HEK293 (cell line): ENCODE results near the gene MAP3K20.

Experiments used
- CTCF ChIA-PET: fragments of 350-600 bp; formaldehyde crosslinking; extraction: SDS; loops from one replicate; lab custom pipeline; 2021; ENCODE audit warnings: antibody characterized with exemption; lab: Yijun Ruan, JAX
- POLR2A ChIA-PET: fragments of 300-600 bp; formaldehyde crosslinking; extraction: SDS; loops from one replicate; lab custom pipeline; 2020; ENCODE audit warnings: antibody characterized with exemption, inconsistent platforms; lab: Yijun Ruan, JAX
- H3K27ac ChIP-seq: fragments of 200-500 bp; sonication (Bioruptor generic); 2 replicates; pipeline ENCODE4 v1.5.1; 2014; ENCODE audit warnings: low read depth, low read length, control low read depth, inconsistent platforms; ENCODE audit errors: extremely low read depth
- H3K36me3 ChIP-seq, 2 experiments: fragments of 200-500 bp in 1 of 2; sonication (Bioruptor generic) in 1 of 2; 1 replicate in 1 of 2; 2 replicates in 1 of 2; pipeline ENCODE4 v1.5.1; 2014 to 2017; ENCODE audit warnings: inconsistent platforms in 2 of 2, low read length in 2 of 2; ENCODE audit not compliant: control insufficient read depth in 2 of 2, insufficient read depth in 1 of 2
- H3K4me1 ChIP-seq: fragments of 200-500 bp; sonication (Bioruptor generic); 2 replicates; pipeline ENCODE4 v1.5.1; 2014; ENCODE audit warnings: mild to moderate bottlenecking, low read length, inconsistent platforms; ENCODE audit not compliant: control insufficient read depth, insufficient read depth
- H3K4me3 ChIP-seq: 2 replicates; pipeline ENCODE4 v1.5.1; 2011; ENCODE audit warnings: low read depth, mild to moderate bottlenecking, control low read depth, low read length, moderate library complexity
- H3K9me3 ChIP-seq: fragments of 200-500 bp; sonication (Bioruptor generic); 2 replicates; pipeline ENCODE4 v1.5.1; 2014; ENCODE audit warnings: low read depth, low read length, inconsistent platforms; ENCODE audit not compliant: control insufficient read depth, insufficient read depth
- IKZF3 ChIP-seq: fragments of 450-650 bp; IDR thresholded peaks from 2 replicates; pipeline ENCODE4 v1.5.0; 2018; ENCODE audit warnings: missing biosample characterization, mild to moderate bottlenecking, missing genetic modification characterization, moderate library complexity
- SETDB1 ChIP-seq: IDR thresholded peaks from one replicate; pipeline ENCODE4 v1.6.1; 2017; ENCODE audit warnings: mild to moderate bottlenecking, low read length, moderate library complexity, mixed read lengths; ENCODE audit not compliant: insufficient read length
- ZNF138 ChIP-seq: fragments of 450-650 bp; formaldehyde crosslinking; IDR thresholded peaks from 2 replicates; pipeline ENCODE4 v1.5.1; 2016; ENCODE audit warnings: missing biosample characterization, missing genetic modification characterization, borderline replicate concordance
- ZNF266 ChIP-seq: fragments of 450-650 bp; formaldehyde crosslinking; IDR thresholded peaks from 2 replicates; pipeline ENCODE4 v1.5.1; 2016; ENCODE audit warnings: missing biosample characterization, missing genetic modification characterization, low read depth
- ZNF37A ChIP-seq: fragments of 450-650 bp; IDR thresholded peaks from 2 replicates; pipeline ENCODE4 v1.5.1; 2018; ENCODE audit warnings: missing biosample characterization, missing genetic modification characterization
- ZNF548 ChIP-seq: fragments of 450-650 bp; formaldehyde crosslinking; IDR thresholded peaks from 2 replicates; pipeline ENCODE4 v1.5.1; 2016; ENCODE audit warnings: missing biosample characterization, missing genetic modification characterization
- ZNF776 ChIP-seq: fragments of 450-650 bp; formaldehyde crosslinking; IDR thresholded peaks from 2 replicates; pipeline ENCODE4 v1.5.0; 2017; ENCODE audit warnings: missing biosample characterization, missing genetic modification characterization, borderline replicate concordance
- TF ChIP-seq, protein P1 (sequence below): fragments of 450-650 bp; formaldehyde crosslinking; IDR thresholded peaks from 2 replicates; pipeline ENCODE4 v1.5.1; 2016; ENCODE audit warnings: missing biosample characterization, missing genetic modification characterization
- TF ChIP-seq, protein P2 (sequence below): fragments of 450-650 bp; IDR thresholded peaks from 2 replicates; pipeline ENCODE4 v1.5.1; 2018; ENCODE audit warnings: missing biosample characterization, mild to moderate bottlenecking, missing genetic modification characterization
- TF ChIP-seq, protein P3 (sequence below): fragments of 450-650 bp; formaldehyde crosslinking; IDR thresholded peaks from 2 replicates; pipeline ENCODE4 v1.5.1; 2016; ENCODE audit warnings: missing biosample characterization, missing genetic modification characterization
- TF ChIP-seq, protein P4 (sequence below): fragments of 450-650 bp; formaldehyde crosslinking; IDR thresholded peaks from 2 replicates; pipeline ENCODE4 v1.5.1; 2016; ENCODE audit warnings: missing biosample characterization, missing genetic modification characterization, borderline replicate concordance
- TF ChIP-seq, protein P5 (sequence below): fragments of 450-650 bp; formaldehyde crosslinking; IDR thresholded peaks from 2 replicates; pipeline ENCODE4 v1.5.1; 2016; ENCODE audit warnings: missing biosample characterization, missing genetic modification characterization
- TF ChIP-seq, protein P6 (sequence below): fragments of 450-650 bp; formaldehyde crosslinking; IDR thresholded peaks from 2 replicates; pipeline ENCODE4 v1.5.1; 2016; ENCODE audit warnings: missing biosample characterization, missing genetic modification characterization

Gene MAP3K20

DNA sequence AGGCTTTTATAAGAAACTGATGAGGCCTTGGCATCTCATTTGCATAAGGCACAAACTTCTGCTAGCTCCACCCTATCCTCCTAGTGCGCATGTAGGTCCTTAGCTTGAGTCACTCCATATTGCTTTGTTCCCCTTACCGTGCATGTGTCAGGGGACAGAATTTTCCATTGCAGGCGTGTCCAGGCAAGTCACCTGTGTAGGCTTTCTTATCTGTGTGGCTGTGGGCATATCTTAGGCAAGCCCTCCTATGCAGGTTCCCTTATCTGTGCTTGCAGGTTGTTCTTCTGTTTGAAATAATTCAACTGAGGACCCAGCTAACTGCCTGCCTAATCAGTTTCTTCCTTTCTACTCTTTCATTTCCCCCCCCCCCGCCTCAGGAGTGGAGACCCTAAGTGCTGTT, 215.8 kb downstream of the MAP3K20 start:
- ChIA-PET POLR2A (no interaction called here), CTCF (interaction anchor here (0.6 kb wide), 1 partner anchor 1327 kb away, joined by 3 read pairs; no protein-coding TSS in a partner anchor)
- H3K36me3 ChIP-seq: no peaks in the 10 kb centered on the region
- no peak overlapping the region for H3K27ac ChIP-seq
- H3K9me3 ChIP-seq: no peaks in the 10 kb centered on the region
- TF ChIP-seq, protein P1, sequence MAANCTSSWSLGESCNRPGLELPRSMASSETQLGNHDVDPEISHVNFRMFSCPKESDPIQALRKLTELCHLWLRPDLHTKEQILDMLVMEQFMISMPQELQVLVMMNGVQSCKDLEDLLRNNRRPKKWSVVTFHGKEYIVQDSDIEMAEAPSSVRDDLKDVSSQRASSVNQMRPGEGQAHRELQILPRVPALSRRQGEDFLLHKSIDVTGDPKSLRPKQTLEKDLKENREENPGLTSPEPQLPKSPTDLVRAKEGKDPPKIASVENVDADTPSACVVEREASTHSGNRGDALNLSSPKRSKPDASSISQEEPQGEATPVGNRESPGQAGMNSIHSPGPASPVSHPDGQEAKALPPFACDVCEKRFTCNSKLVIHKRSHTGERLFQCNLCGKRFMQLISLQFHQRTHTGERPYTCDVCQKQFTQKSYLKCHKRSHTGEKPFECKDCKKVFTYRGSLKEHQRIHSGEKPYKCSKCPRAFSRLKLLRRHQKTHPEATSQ: no peak
- TF ChIP-seq ZNF548 (tag by site-specific recombination) (no peak), SETDB1 (peak; percentile 37), IKZF3 (tag by site-specific recombination) (no peak)
- TF ChIP-seq, protein P2, sequence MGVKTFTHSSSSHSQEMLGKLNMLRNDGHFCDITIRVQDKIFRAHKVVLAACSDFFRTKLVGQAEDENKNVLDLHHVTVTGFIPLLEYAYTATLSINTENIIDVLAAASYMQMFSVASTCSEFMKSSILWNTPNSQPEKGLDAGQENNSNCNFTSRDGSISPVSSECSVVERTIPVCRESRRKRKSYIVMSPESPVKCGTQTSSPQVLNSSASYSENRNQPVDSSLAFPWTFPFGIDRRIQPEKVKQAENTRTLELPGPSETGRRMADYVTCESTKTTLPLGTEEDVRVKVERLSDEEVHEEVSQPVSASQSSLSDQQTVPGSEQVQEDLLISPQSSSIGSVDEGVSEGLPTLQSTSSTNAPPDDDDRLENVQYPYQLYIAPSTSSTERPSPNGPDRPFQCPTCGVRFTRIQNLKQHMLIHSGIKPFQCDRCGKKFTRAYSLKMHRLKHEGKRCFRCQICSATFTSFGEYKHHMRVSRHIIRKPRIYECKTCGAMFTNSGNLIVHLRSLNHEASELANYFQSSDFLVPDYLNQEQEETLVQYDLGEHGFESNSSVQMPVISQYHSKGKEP (tag by site-specific recombination): no peak
- no peak overlapping the region for H3K4me3 ChIP-seq
- H3K4me1 ChIP-seq: no peaks in the 10 kb centered on the region

DNA sequence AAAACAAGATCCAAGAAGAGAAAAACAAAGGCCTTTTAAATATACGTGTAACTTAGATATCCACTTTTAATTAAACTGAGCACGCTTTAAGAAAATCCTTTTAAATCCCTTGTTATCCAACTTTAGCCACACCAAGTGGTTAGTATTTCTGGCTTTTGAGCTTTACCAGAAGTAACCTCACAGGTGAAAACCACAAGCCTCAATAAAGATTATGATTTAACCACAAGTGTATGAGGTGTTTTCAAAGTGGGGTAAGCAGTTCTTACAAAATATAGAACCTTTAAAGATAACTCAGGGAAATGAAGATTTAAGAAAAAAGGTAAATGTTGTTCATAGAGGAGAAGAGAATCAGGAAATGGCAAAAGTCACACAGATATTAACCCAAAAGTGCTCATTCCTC, 220.6 kb downstream of the MAP3K20 start:
- Histone ChIP-seq H3K27ac (no peak overlapping the region), H3K4me1 (no peaks in the 10 kb centered on the region), H3K36me3 (no peaks in the 10 kb centered on the region)
- CTCF ChIA-PET: no interaction called here
- TF ChIP-seq, protein P3, sequence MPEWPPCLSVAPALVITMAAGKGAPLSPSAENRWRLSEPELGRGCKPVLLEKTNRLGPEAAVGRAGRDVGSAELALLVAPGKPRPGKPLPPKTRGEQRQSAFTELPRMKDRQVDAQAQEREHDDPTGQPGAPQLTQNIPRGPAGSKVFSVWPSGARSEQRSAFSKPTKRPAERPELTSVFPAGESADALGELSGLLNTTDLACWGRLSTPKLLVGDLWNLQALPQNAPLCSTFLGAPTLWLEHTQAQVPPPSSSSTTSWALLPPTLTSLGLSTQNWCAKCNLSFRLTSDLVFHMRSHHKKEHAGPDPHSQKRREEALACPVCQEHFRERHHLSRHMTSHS (tag by site-specific recombination): no peak
- TF ChIP-seq, protein P4, sequence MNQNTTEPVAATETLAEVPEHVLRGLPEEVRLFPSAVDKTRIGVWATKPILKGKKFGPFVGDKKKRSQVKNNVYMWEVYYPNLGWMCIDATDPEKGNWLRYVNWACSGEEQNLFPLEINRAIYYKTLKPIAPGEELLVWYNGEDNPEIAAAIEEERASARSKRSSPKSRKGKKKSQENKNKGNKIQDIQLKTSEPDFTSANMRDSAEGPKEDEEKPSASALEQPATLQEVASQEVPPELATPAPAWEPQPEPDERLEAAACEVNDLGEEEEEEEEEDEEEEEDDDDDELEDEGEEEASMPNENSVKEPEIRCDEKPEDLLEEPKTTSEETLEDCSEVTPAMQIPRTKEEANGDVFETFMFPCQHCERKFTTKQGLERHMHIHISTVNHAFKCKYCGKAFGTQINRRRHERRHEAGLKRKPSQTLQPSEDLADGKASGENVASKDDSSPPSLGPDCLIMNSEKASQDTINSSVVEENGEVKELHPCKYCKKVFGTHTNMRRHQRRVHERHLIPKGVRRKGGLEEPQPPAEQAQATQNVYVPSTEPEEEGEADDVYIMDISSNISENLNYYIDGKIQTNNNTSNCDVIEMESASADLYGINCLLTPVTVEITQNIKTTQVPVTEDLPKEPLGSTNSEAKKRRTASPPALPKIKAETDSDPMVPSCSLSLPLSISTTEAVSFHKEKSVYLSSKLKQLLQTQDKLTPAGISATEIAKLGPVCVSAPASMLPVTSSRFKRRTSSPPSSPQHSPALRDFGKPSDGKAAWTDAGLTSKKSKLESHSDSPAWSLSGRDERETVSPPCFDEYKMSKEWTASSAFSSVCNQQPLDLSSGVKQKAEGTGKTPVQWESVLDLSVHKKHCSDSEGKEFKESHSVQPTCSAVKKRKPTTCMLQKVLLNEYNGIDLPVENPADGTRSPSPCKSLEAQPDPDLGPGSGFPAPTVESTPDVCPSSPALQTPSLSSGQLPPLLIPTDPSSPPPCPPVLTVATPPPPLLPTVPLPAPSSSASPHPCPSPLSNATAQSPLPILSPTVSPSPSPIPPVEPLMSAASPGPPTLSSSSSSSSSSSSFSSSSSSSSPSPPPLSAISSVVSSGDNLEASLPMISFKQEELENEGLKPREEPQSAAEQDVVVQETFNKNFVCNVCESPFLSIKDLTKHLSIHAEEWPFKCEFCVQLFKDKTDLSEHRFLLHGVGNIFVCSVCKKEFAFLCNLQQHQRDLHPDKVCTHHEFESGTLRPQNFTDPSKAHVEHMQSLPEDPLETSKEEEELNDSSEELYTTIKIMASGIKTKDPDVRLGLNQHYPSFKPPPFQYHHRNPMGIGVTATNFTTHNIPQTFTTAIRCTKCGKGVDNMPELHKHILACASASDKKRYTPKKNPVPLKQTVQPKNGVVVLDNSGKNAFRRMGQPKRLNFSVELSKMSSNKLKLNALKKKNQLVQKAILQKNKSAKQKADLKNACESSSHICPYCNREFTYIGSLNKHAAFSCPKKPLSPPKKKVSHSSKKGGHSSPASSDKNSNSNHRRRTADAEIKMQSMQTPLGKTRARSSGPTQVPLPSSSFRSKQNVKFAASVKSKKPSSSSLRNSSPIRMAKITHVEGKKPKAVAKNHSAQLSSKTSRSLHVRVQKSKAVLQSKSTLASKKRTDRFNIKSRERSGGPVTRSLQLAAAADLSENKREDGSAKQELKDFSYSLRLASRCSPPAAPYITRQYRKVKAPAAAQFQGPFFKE (tag by site-specific recombination): no peak
- TF ChIP-seq, protein P5, sequence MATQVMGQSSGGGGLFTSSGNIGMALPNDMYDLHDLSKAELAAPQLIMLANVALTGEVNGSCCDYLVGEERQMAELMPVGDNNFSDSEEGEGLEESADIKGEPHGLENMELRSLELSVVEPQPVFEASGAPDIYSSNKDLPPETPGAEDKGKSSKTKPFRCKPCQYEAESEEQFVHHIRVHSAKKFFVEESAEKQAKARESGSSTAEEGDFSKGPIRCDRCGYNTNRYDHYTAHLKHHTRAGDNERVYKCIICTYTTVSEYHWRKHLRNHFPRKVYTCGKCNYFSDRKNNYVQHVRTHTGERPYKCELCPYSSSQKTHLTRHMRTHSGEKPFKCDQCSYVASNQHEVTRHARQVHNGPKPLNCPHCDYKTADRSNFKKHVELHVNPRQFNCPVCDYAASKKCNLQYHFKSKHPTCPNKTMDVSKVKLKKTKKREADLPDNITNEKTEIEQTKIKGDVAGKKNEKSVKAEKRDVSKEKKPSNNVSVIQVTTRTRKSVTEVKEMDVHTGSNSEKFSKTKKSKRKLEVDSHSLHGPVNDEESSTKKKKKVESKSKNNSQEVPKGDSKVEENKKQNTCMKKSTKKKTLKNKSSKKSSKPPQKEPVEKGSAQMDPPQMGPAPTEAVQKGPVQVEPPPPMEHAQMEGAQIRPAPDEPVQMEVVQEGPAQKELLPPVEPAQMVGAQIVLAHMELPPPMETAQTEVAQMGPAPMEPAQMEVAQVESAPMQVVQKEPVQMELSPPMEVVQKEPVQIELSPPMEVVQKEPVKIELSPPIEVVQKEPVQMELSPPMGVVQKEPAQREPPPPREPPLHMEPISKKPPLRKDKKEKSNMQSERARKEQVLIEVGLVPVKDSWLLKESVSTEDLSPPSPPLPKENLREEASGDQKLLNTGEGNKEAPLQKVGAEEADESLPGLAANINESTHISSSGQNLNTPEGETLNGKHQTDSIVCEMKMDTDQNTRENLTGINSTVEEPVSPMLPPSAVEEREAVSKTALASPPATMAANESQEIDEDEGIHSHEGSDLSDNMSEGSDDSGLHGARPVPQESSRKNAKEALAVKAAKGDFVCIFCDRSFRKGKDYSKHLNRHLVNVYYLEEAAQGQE (tag by site-specific recombination): no peak
- TF ChIP-seq, protein P6, sequence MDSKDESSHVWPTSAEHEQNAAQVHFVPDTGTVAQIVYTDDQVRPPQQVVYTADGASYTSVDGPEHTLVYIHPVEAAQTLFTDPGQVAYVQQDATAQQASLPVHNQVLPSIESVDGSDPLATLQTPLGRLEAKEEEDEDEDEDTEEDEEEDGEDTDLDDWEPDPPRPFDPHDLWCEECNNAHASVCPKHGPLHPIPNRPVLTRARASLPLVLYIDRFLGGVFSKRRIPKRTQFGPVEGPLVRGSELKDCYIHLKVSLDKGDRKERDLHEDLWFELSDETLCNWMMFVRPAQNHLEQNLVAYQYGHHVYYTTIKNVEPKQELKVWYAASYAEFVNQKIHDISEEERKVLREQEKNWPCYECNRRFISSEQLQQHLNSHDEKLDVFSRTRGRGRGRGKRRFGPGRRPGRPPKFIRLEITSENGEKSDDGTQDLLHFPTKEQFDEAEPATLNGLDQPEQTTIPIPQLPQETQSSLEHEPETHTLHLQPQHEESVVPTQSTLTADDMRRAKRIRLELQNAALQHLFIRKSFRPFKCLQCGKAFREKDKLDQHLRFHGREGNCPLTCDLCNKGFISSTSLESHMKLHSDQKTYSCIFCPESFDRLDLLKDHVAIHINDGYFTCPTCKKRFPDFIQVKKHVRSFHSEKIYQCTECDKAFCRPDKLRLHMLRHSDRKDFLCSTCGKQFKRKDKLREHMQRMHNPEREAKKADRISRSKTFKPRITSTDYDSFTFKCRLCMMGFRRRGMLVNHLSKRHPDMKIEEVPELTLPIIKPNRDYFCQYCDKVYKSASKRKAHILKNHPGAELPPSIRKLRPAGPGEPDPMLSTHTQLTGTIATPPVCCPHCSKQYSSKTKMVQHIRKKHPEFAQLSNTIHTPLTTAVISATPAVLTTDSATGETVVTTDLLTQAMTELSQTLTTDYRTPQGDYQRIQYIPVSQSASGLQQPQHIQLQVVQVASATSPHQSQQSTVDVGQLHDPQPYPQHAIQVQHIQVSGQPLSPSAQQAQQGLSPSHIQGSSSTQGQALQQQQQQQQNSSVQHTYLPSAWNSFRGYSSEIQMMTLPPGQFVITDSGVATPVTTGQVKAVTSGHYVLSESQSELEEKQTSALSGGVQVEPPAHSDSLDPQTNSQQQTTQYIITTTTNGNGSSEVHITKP: no peak
- TF ChIP-seq ZNF266: no peak
- TF ChIP-seq ZNF138: no peak
- no peak for TF ChIP-seq ZNF37A (tag by site-specific recombination)
- TF ChIP-seq ZNF776: no peak
- TF ChIP-seq, all 188 proteins: peak for 0
- Histone ChIP-seq H3K4me3 (no peak overlapping the region), H3K9me3 (no peaks in the 10 kb centered on the region)
- POLR2A ChIA-PET: no interaction called here
